Measurements from ENCODE around the gene NPFF. TPM values are rescaled to one million over a fixed set of nuclear protein-coding genes. Genes with fewer than 3 reads are reported as not detected.

The NPFF gene
- total RNA-seq, 2 experiments from 2014 or later = not detected

DNA sequence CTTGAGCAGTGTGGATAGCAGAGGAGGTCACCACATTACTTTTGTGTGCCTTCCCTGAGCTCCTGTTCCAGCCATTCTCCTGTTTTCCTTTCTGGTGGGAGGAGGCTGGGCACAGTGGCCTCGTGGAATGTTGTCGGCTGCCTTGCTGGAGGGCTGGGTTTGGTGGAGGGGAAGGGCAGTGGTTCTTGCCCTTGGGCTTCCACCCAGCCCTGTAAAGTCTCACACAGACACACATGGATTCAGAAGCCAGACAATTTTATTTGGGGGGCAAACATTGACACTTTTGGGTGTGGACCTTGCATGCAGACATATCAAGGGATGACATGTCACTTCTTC, 866 bp downstream of the NPFF start:
- ATAC-seq = no peak
- H3K4me3 Mint-ChIP-seq = no peak overlapping the region
- CTCF ChIA-PET = interaction anchor here (3.7 kb wide), 1 partner anchor 183 kb away, joined by 23 read pairs; no protein-coding TSS in a partner anchor
- H3K27ac Mint-ChIP-seq = no peak overlapping the region
- POLR2A ChIA-PET = interaction anchor here (54.1 kb wide), 1 partner anchor 39 kb away, joined by 1494 read pairs; the partner anchor contains the start of gene PCBP2
- TF ChIP-seq, protein P1, sequence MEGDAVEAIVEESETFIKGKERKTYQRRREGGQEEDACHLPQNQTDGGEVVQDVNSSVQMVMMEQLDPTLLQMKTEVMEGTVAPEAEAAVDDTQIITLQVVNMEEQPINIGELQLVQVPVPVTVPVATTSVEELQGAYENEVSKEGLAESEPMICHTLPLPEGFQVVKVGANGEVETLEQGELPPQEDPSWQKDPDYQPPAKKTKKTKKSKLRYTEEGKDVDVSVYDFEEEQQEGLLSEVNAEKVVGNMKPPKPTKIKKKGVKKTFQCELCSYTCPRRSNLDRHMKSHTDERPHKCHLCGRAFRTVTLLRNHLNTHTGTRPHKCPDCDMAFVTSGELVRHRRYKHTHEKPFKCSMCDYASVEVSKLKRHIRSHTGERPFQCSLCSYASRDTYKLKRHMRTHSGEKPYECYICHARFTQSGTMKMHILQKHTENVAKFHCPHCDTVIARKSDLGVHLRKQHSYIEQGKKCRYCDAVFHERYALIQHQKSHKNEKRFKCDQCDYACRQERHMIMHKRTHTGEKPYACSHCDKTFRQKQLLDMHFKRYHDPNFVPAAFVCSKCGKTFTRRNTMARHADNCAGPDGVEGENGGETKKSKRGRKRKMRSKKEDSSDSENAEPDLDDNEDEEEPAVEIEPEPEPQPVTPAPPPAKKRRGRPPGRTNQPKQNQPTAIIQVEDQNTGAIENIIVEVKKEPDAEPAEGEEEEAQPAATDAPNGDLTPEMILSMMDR (IDR thresholded peaks at IDR 0.05) = no peak
- H3K27me3 Mint-ChIP-seq = no peaks in the 10 kb centered on the region
- H3K36me3 Mint-ChIP-seq (ENCODE audit: low read depth) = peaks cover 3% of the 10 kb centered on the region
- DNase-seq = no peak
- intact Hi-C loops (cut with micrococcal nuclease) = loop anchor here (5.0 to 10.0 kb wide), 2 partner anchors 34 to 152 kb away; no protein-coding TSS in a partner anchor
- H3K9me3 Mint-ChIP-seq = no peaks in the 10 kb centered on the region
- H3K4me1 Mint-ChIP-seq (ENCODE audit: low read depth) = peaks cover 26% of the 10 kb centered on the region

DNA sequence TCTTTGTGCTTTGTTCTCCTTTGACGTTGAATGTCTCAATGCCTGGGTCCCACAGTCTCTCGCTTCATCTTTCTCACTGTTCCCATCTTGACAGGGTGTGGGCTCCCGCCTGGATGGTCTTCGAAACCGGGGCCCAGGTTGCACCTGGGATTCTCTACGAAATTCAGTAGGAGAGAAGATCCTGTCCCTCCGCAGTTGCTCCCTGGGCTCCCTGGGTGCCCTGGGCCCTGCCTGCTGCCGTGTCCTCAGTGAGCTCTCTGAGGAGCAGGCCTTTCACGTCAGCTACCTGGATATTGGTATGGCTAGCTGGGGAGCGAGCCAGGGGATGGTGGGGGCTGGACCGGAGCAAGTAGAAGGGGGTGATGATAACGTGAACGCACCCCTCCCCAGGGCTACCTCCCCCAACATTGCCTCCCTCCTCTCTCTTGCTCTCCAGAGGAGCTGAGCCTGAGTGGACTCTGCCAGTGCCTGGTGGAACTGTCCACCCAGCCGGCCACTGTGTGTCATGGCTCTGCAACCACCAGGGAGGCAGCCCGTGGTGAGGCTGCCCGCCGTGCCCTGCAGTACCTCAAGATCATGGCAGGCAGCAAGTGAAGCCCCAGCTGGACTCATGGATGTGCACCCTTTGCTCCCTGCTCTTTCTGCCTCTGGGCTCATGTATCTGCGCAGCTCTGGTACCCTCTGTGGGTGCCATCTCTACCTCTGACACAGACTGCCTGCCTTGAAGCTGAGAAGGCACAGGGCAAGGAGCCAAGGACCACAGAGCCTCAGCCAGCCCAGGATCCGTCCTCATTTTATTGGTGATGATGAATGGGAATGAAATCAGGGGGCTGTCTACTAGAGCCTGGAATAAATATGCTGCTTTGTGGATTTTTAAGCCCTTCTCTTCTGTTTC, 1.5 kb downstream of the NPFF start:
- intact Hi-C loops (cut with micrococcal nuclease) = loop anchor here (5.0 to 10.0 kb wide), 2 partner anchors 34 to 151 kb away; no protein-coding TSS in a partner anchor
- Mint-ChIP-seq H3K27ac (no peak overlapping the region), H3K4me1 (ENCODE audit: low read depth) (peaks cover 26% of the 10 kb centered on the region), H3K4me3 (no peak overlapping the region), H3K27me3 (no peaks in the 10 kb centered on the region), H3K9me3 (no peaks in the 10 kb centered on the region), H3K36me3 (ENCODE audit: low read depth) (peaks cover 3% of the 10 kb centered on the region)
- ChIA-PET CTCF (interaction anchor here (1.0 to 1.9 kb wide), 2 partner anchors 154 to 178 kb away, joined by 3 to 4 read pairs; no protein-coding TSS in a partner anchor), POLR2A (interaction anchor here (54.1 kb wide), 1 partner anchor 38 kb away, joined by 1494 read pairs; the partner anchor contains the start of gene PCBP2)
- DNase-seq (no peak), ATAC-seq (no peak)
- TF ChIP-seq, protein P1 (IDR thresholded peaks at IDR 0.05) = no peak

DNA sequence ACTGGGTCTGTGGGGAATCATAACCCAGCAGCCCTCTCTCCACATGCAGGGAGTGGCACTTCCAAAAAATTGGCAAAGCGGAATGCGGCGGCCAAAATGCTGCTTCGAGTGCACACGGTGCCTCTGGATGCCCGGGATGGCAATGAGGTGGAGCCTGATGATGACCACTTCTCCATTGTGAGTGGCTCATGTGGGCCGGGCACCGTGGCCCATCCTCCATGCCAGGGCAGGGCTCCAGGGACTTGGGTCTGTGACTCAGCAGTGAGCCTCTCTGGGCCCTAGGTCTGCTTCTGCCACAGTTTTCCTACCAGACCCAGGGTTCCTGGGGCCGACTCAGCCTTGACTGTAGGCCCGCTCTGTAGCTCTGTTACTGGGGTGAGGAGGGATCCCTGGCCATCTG, 2.2 kb downstream of the NPFF start:
- peaks cover 3% of the 10 kb centered on the region for H3K36me3 Mint-ChIP-seq (ENCODE audit: low read depth)
- no peak overlapping the region for H3K27ac Mint-ChIP-seq
- ChIA-PET POLR2A (interaction anchor here (0.6 to 54.1 kb wide), 3 partner anchors 37 to 153 kb away, joined by 3 to 1494 read pairs (median 3); partner anchors contain the start of gene PCBP2), CTCF (interaction anchor here (1.0 to 1.9 kb wide), 3 partner anchors 28 to 177 kb away, joined by 3 to 5 read pairs (median 4); no protein-coding TSS in a partner anchor)
- TF ChIP-seq, protein P1 (IDR thresholded peaks at IDR 0.05) = no peak
- H3K4me3 Mint-ChIP-seq = no peak overlapping the region
- intact Hi-C loops (cut with micrococcal nuclease) = loop anchor here (5.0 to 10.0 kb wide), 2 partner anchors 33 to 150 kb away; no protein-coding TSS in a partner anchor
- no peaks in the 10 kb centered on the region for H3K9me3 Mint-ChIP-seq
- no peak for DNase-seq
- ATAC-seq = no peak
- peaks cover 27% of the 10 kb centered on the region for H3K4me1 Mint-ChIP-seq (ENCODE audit: low read depth)
- no peaks in the 10 kb centered on the region for H3K27me3 Mint-ChIP-seq

- no peak for ATAC-seq
- DNase-seq = no peak
- ChIA-PET POLR2A (interaction anchor here (0.6 to 54.1 kb wide), 4 partner anchors 37 to 173 kb away, joined by 3 to 1494 read pairs (median 3); partner anchors contain the start of gene PCBP2), CTCF (interaction anchor here (1.1 to 2.2 kb wide), 5 partner anchors 28 to 183 kb away, joined by 4 to 9 read pairs (median 5); partner anchors contain the start of gene AAAS)
- peaks cover 32% of the 10 kb centered on the region for H3K4me1 Mint-ChIP-seq (ENCODE audit: low read depth)
- H3K27ac Mint-ChIP-seq = no peak overlapping the region
- intact Hi-C loops (cut with micrococcal nuclease) = loop anchor here (10.0 kb wide), 1 partner anchor 149 kb away; no protein-coding TSS in a partner anchor
- no peaks in the 10 kb centered on the region for H3K27me3 Mint-ChIP-seq
- H3K4me3 Mint-ChIP-seq = no peak overlapping the region
- peaks cover 3% of the 10 kb centered on the region for H3K36me3 Mint-ChIP-seq (ENCODE audit: low read depth)
- TF ChIP-seq, protein P1 (IDR thresholded peaks at IDR 0.05) = no peak
- H3K9me3 Mint-ChIP-seq = no peaks in the 10 kb centered on the region
Measured at GRCh38 chr12:53504004-53504920, 3.0 kb downstream of the NPFF start.

Measured in activated CD8-positive, alpha-beta T cell treated with anti-CD3 and anti-CD28 coated beads for 36 hours (primary cell).